Liver (tissue), 9 donors: ENCODE data around the gene SWT1. TPM values are rescaled to one million over a fixed set of nuclear protein-coding genes. Genes with fewer than 3 reads are reported as not detected.

Experiments
- DNase-seq: peaks from one replicate; pipeline ENCODE4 v3.0.0-alpha.2; 2017; ENCODE audit warnings: low spot score
- H3K27ac ChIP-seq, 2 donors: one replicate each; pipeline ENCODE4 v1.7.0; 2013; ENCODE audit warnings: inconsistent platforms in 2 of 2, low read length in 2 of 2, control low read depth in 1 of 2, low read depth in 1 of 2, mild to moderate bottlenecking in 1 of 2
- H3K27me3 ChIP-seq, 4 donors: one replicate each; pipeline versions ENCODE4 v1.6.1 to v1.7.0; 2013; ENCODE audit warnings: low read length in 3 of 4, inconsistent platforms in 1 of 4, mild to moderate bottlenecking in 1 of 4, moderate library complexity in 1 of 4; ENCODE audit not compliant: control insufficient read depth in 4 of 4, insufficient read depth in 4 of 4
- H3K36me3 ChIP-seq, 4 donors: one replicate each; pipeline versions ENCODE4 v1.6.1 to v1.7.0; 2013; ENCODE audit warnings: low read length in 3 of 4, mild to moderate bottlenecking in 3 of 4, low read depth in 1 of 4, moderate library complexity in 1 of 4; ENCODE audit not compliant: control insufficient read depth in 4 of 4, insufficient read depth in 3 of 4
- H3K4me1 ChIP-seq, 4 donors: one replicate each; pipeline versions ENCODE4 v1.6.1 to v1.7.0; 2013; ENCODE audit warnings: low read length in 3 of 4, mild to moderate bottlenecking in 3 of 4, moderate library complexity in 1 of 4; ENCODE audit not compliant: control insufficient read depth in 4 of 4, insufficient read depth in 4 of 4
- H3K4me3 ChIP-seq, 3 donors: one replicate each; pipeline versions ENCODE4 v1.6.1 to v1.7.0; 2013; ENCODE audit warnings: low read length in 3 of 3, control low read depth in 1 of 3, low read depth in 1 of 3, mild to moderate bottlenecking in 1 of 3
- H3K9ac ChIP-seq, 2 donors: one replicate each; pipeline ENCODE4 v1.7.0; 2013; ENCODE audit warnings: low read length in 2 of 2, mild to moderate bottlenecking in 2 of 2, moderate library complexity in 2 of 2, control low read depth in 1 of 2, low read depth in 1 of 2
- H3K9me3 ChIP-seq, 4 donors: one replicate each; pipeline versions ENCODE4 v1.6.1 to v1.7.0; 2013; ENCODE audit warnings: low read length in 3 of 4; ENCODE audit not compliant: control insufficient read depth in 4 of 4
- CTCF ChIP-seq: fragments of 150-350 bp; IDR thresholded peaks from 2 replicates; pipeline ENCODE4 v1.5.1; 2017; ENCODE audit warnings: improper control_type of control experiment, low read depth, low read length; ENCODE audit not compliant: missing input control
- FOXA1 ChIP-seq: IDR thresholded peaks from 2 replicates; pipeline ENCODE4 v1.6.1; 2016; ENCODE audit warnings: antibody characterized with exemption
- FOXA2 ChIP-seq: IDR thresholded peaks from 2 replicates; pipeline ENCODE4 v1.6.1; 2016; ENCODE audit warnings: antibody characterized with exemption
- GABPA ChIP-seq, 2 donors: IDR thresholded peaks in 1 of 2; conservative IDR thresholded peaks in 1 of 2; 2 replicates each; pipeline ENCODE4 v1.6.1; 2016; ENCODE audit warnings: antibody characterized with exemption in 2 of 2, mild to moderate bottlenecking in 1 of 2, moderate library complexity in 1 of 2
- HNF4A ChIP-seq, 2 donors: conservative IDR thresholded peaks; 2 replicates each; pipeline ENCODE4 v1.6.1; 2016; ENCODE audit warnings: antibody characterized with exemption in 2 of 2, mild to moderate bottlenecking in 2 of 2
- HNF4G ChIP-seq: IDR thresholded peaks from 2 replicates; pipeline ENCODE4 v1.6.1; 2016; ENCODE audit warnings: antibody characterized with exemption
- JUND ChIP-seq, 2 donors: IDR thresholded peaks; 2 replicates each; pipeline ENCODE4 v1.6.1; 2016; ENCODE audit warnings: antibody characterized with exemption in 2 of 2
- NR2F2 ChIP-seq: IDR thresholded peaks from 2 replicates; pipeline ENCODE4 v1.6.1; 2016; ENCODE audit warnings: antibody characterized with exemption
- RAD21 ChIP-seq, 2 donors: IDR thresholded peaks; 2 replicates each; pipeline ENCODE4 v1.6.1; 2016; ENCODE audit warnings: antibody characterized with exemption in 2 of 2, mild to moderate bottlenecking in 2 of 2
- REST ChIP-seq: IDR thresholded peaks from 2 replicates; pipeline ENCODE4 v1.6.1; 2016; ENCODE audit warnings: antibody characterized with exemption, mild to moderate bottlenecking
- RXRA ChIP-seq, 2 donors: IDR thresholded peaks; 2 replicates each; pipeline ENCODE4 v1.6.1; 2017 to 2018; ENCODE audit warnings: antibody characterized with exemption in 2 of 2, mild to moderate bottlenecking in 1 of 2
- SP1 ChIP-seq: IDR thresholded peaks from 2 replicates; pipeline ENCODE4 v1.6.1; 2018; ENCODE audit warnings: antibody characterized with exemption, mild to moderate bottlenecking
- YY1 ChIP-seq: IDR thresholded peaks from 2 replicates; pipeline ENCODE4 v1.6.1; 2016; ENCODE audit warnings: antibody characterized with exemption, mild to moderate bottlenecking
- WGBS: extraction: QIAGEN DNeasy Blood & Tissue Kit; methylation state at CpG from one replicate; pipeline ENCODE4 v1.1.7; 2013; 5-methylcytosine and 5-hydroxymethylcytosine counted together
- polyA plus RNA-seq, 2 donors: library from polyadenylated mRNA; stranded (reverse) in 1 of 2; unstranded in 1 of 2; fragments of 200-250 nt in 1 of 2; fragments of >200 nt in 1 of 2; fragmentation: Nextera tagmentation in 1 of 2; extraction: Ambion mirVana in 1 of 2; gene quantifications; one replicate each; pipeline versions ENCODE4 v1.2.1 to v1.2.3, GENCODE V29; 2013 to 2015
- total RNA-seq, 2 donors: library from RNA; depleted of rRNA; stranded (reverse); fragments of >200 nt; gene quantifications; one replicate each; pipeline ENCODE4 v1.2.3, GENCODE V29; 2014
- TF ChIP-seq, protein P1 (sequence below): IDR thresholded peaks from 2 replicates; pipeline ENCODE4 v1.6.1; 2016; ENCODE audit warnings: antibody characterized with exemption
- TF ChIP-seq, protein P2 (sequence below): IDR thresholded peaks from 2 replicates; pipeline ENCODE4 v1.6.1; 2016; ENCODE audit warnings: antibody characterized with exemption
- donor health status: healthy.
- donor health status: healthy.
- donor health status: healthy.
- donor health status: healthy.
- donor health status: healthy.

The SWT1 gene
- total and polyA plus RNA-seq, 4 donors, result 0.99 to 7.8 (median 2.9) TPM

DNA sequence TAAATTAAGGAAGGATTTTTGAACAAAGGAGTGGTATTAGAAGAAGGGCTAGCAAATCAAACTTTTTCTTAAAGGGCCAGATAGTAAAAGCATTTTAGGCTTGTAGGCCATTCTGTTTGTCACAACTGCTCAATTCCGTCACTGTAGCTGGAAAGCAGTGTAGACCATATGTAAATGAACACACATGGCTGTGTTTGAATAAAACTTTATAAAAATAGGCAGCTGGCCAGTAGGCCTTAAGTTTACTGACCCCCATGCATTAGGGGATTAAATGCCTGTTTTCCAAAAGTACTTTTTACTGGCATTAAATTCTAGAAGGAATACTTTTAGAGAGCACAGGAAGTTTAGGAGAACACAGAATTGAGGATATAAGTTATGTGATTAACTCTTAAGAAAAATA lies 151.2 kb downstream of the SWT1 start:
- Histone ChIP-seq H3K4me3 (no peak overlapping the region), H3K36me3 (peaks cover 8 to 59% (median 54%) of the 10 kb centered on the region in 4 donors), H3K4me1 (peaks cover 4 to 22% (median 7%) of the 10 kb centered on the region in 4 donors), H3K9ac (no peak overlapping the region), H3K9me3 (no peaks in the 10 kb centered on the region), H3K27ac (no peak overlapping the region), H3K27me3 (no peaks in the 10 kb centered on the region)
- no peak for TF ChIP-seq HNF4G
- TF ChIP-seq, protein P1, sequence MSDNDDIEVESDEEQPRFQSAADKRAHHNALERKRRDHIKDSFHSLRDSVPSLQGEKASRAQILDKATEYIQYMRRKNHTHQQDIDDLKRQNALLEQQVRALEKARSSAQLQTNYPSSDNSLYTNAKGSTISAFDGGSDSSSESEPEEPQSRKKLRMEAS, result no peak
- no peak for TF ChIP-seq JUND (IDR thresholded peaks at IDR 0.05)
- no peak for TF ChIP-seq GABPA (IDR thresholded peaks at IDR 0.05 in 1 of 2, conservative IDR thresholded peaks at IDR 0.05 in 1 of 2)
- no peak for TF ChIP-seq FOXA2
- TF ChIP-seq FOXA1, result no peak
- TF ChIP-seq CTCF, result no peak
- TF ChIP-seq SP1, result no peak
- no peak for TF ChIP-seq REST
- TF ChIP-seq RXRA (IDR thresholded peaks at IDR 0.05), result no peak
- no peak for TF ChIP-seq RAD21 (IDR thresholded peaks at IDR 0.05)
- no peak for TF ChIP-seq NR2F2
- TF ChIP-seq YY1, result no peak
- DNase-seq, result no peak
- WGBS, result 99% methylated on average over 1 of the region's 1 CpG

DNA sequence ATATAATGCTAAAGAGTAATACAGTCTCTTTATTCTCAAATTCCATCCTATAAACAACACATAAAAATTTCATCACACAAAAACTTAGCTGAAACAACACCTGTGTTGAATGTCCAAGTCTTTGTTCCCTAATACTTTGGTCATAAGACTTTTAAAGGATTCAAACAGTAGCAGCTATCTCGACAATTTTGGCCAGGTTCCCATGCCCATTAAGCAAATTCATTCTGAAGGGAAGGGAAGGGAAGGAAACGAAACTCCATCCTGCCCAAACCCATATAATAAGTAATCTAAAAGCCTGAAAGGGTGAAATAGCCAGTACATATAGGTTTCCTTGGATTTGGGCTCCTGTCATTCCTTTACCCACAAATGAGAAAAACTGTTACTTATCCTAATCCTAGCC lies 152.6 kb downstream of the SWT1 start:
- H3K36me3 ChIP-seq, result peaks cover 8 to 50% (median 44%) of the 10 kb centered on the region in 4 donors
- no peak overlapping the region for H3K4me3 ChIP-seq
- H3K9me3 ChIP-seq, result no peaks in the 10 kb centered on the region
- no peaks in the 10 kb centered on the region for H3K27me3 ChIP-seq
- TF ChIP-seq REST, result no peak
- TF ChIP-seq, protein P2, sequence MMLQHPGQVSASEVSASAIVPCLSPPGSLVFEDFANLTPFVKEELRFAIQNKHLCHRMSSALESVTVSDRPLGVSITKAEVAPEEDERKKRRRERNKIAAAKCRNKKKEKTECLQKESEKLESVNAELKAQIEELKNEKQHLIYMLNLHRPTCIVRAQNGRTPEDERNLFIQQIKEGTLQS, result no peak
- TF ChIP-seq RAD21 (IDR thresholded peaks at IDR 0.05), result no peak
- TF ChIP-seq HNF4A (conservative IDR thresholded peaks at IDR 0.05), result no peak
- no peak overlapping the region for H3K9ac ChIP-seq
- peaks cover 7 to 34% (median 13%) of the 10 kb centered on the region in 4 donors for H3K4me1 ChIP-seq
- no peak overlapping the region for H3K27ac ChIP-seq
- WGBS, result 56% methylated on average over 2 of the region's 2 CpGs
- no peak for DNase-seq
